Osteoblast (primary cell): ENCODE results near the gene ATP1B2. TPM values are rescaled to one million over a fixed set of nuclear protein-coding genes. Genes with fewer than 3 reads are reported as not detected.

ENCODE experiments used
- DNase-seq: peaks from one replicate; pipeline ENCODE4 v3.0.0; 2011; ENCODE audit warnings: low spot score, mixed read lengths; ENCODE audit not compliant: insufficient read length; ENCODE audit errors: missing footprints
- H2AFZ ChIP-seq: 2 replicates; pipeline ENCODE4 v1.6.0; 2011; ENCODE audit warnings: mild to moderate bottlenecking, low read length
- H3K27ac ChIP-seq: 2 replicates; pipeline ENCODE4 v1.5.1; 2011; ENCODE audit warnings: mild to moderate bottlenecking, low read depth, low read length, moderate library complexity
- H3K27me3 ChIP-seq: 2 replicates; pipeline ENCODE4 v1.6.0; 2012; ENCODE audit warnings: mild to moderate bottlenecking, control low read depth, inconsistent platforms, low read length, moderate library complexity; ENCODE audit not compliant: insufficient read depth
- H3K36me3 ChIP-seq: 2 replicates; pipeline ENCODE4 v1.5.1; 2011; ENCODE audit warnings: mild to moderate bottlenecking, low read length, control low read depth, moderate library complexity; ENCODE audit not compliant: insufficient read depth
- H3K4me1 ChIP-seq: 2 replicates; pipeline ENCODE4 v1.5.1; 2011; ENCODE audit warnings: mild to moderate bottlenecking, low read length, control low read depth, moderate library complexity; ENCODE audit not compliant: insufficient read depth
- H3K4me2 ChIP-seq: 2 replicates; pipeline ENCODE4 v1.6.0; 2011; ENCODE audit warnings: mild to moderate bottlenecking, low read length; ENCODE audit not compliant: insufficient read depth
- H3K4me3 ChIP-seq: fragments of 200-600 bp; sonication (generic); 3 replicates; pipeline ENCODE4 v1.5.1; 2012; ENCODE audit warnings: mild to moderate bottlenecking, low read length, inconsistent platforms; ENCODE audit not compliant: insufficient read depth
- H3K79me2 ChIP-seq: 2 replicates; pipeline ENCODE4 v1.6.0; 2012; ENCODE audit warnings: mild to moderate bottlenecking, low read length, control low read depth, inconsistent platforms; ENCODE audit not compliant: insufficient read depth
- H3K9me3 ChIP-seq: 2 replicates; pipeline ENCODE4 v1.5.1; 2011; ENCODE audit warnings: low read depth, low read length, control low read depth
- H4K20me1 ChIP-seq: 2 replicates; pipeline ENCODE4 v1.6.0; 2012; ENCODE audit warnings: mild to moderate bottlenecking, low read length, control low read depth; ENCODE audit not compliant: insufficient read depth
- total RNA-seq: library from RNA; depleted of rRNA; stranded (reverse); fragments of >200 nt; gene quantifications from 2 replicates; pipeline ENCODE4 v1.2.3, GENCODE V29; 2012
- TF ChIP-seq, protein P1 (sequence below): IDR thresholded peaks from 2 replicates; pipeline ENCODE4 v1.5.1; 2011; ENCODE audit warnings: mild to moderate bottlenecking, low read depth, low read length, moderate library complexity; ENCODE audit errors: extremely low read depth

The ATP1B2 gene
- total RNA-seq, 1 donor = under 0.01 TPM

DNA sequence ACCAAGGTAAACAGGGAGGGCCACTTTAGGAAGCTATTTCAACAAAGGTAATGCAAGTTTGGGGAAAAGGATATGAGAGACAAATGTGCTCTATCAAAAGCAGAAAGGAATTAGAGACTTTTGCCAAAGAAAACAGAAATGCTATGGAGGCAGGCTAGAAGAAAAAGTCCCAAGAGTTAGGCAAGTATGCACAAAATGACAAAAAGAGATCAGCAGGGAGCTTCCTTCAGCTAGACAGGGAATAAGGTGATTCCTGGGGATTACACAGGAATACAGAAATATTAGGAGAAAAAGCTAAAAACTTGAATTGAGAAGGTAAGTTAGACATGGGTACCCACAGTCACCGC is 38.5 kb upstream of the ATP1B2 start:
- Histone ChIP-seq H3K4me3 (peak overlapping the region; percentile 45), H2AFZ (no peak overlapping the region), H3K27ac (peak overlapping the region; percentile 39), H3K4me1 (peaks cover 23% of the 10 kb centered on the region), H4K20me1 (peaks cover 46% of the 10 kb centered on the region), H3K36me3 (peaks cover 22% of the 10 kb centered on the region), H3K27me3 (no peaks in the 10 kb centered on the region), H3K79me2 (peaks cover 68% of the 10 kb centered on the region), H3K9me3 (no peaks in the 10 kb centered on the region), H3K4me2 (peak overlapping the region; percentile 62)
- DNase-seq = peak; percentile 73
- TF ChIP-seq, protein P1, sequence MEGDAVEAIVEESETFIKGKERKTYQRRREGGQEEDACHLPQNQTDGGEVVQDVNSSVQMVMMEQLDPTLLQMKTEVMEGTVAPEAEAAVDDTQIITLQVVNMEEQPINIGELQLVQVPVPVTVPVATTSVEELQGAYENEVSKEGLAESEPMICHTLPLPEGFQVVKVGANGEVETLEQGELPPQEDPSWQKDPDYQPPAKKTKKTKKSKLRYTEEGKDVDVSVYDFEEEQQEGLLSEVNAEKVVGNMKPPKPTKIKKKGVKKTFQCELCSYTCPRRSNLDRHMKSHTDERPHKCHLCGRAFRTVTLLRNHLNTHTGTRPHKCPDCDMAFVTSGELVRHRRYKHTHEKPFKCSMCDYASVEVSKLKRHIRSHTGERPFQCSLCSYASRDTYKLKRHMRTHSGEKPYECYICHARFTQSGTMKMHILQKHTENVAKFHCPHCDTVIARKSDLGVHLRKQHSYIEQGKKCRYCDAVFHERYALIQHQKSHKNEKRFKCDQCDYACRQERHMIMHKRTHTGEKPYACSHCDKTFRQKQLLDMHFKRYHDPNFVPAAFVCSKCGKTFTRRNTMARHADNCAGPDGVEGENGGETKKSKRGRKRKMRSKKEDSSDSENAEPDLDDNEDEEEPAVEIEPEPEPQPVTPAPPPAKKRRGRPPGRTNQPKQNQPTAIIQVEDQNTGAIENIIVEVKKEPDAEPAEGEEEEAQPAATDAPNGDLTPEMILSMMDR = no peak

DNA sequence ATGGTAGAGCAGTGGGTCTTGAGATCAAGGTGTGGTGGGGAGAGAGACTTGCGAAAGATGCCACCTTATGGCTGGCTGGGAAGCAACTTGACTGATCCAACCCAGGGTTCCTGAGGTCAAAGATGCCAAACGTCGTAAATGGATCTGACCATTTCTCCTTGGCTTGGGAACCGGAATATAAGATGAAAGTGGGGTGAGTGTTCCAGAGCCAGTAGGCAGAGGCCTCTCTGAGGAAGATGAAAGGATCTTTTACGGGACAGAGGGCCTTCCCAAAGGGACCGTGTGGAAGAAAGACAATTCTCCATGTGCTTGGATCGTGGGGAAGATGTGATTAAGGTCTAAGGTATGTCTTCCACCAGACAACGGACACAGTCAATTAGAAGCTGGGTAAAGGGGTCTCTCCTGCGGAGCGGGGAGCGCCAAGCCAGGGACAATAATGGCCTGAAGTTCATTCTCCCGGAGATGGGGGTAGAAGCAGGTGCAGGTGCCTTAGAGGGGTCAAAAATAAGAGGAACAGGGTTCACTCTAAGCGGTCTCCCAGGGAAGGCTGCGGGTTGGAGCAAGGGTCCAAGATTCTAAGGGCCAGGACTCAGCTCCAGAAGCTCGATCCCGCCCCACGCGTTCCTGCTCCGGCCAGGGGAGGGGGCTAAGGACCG is 36.8 kb upstream of the ATP1B2 start:
- peak overlapping the region; percentile 26 for H2AFZ ChIP-seq
- DNase-seq = peak; percentile 73
- TF ChIP-seq, protein P1 = no peak
- H3K4me3 ChIP-seq = peak overlapping the region; percentile 92
- H3K27me3 ChIP-seq = no peaks in the 10 kb centered on the region
- peaks cover 17% of the 10 kb centered on the region for H3K36me3 ChIP-seq
- peak overlapping the region; percentile 67 for H3K27ac ChIP-seq
- H3K4me2 ChIP-seq = peak overlapping the region; percentile 80
- peaks cover 23% of the 10 kb centered on the region for H3K4me1 ChIP-seq
- H4K20me1 ChIP-seq = peaks cover 42% of the 10 kb centered on the region
- H3K9me3 ChIP-seq = no peaks in the 10 kb centered on the region
- peaks cover 52% of the 10 kb centered on the region for H3K79me2 ChIP-seq

DNA sequence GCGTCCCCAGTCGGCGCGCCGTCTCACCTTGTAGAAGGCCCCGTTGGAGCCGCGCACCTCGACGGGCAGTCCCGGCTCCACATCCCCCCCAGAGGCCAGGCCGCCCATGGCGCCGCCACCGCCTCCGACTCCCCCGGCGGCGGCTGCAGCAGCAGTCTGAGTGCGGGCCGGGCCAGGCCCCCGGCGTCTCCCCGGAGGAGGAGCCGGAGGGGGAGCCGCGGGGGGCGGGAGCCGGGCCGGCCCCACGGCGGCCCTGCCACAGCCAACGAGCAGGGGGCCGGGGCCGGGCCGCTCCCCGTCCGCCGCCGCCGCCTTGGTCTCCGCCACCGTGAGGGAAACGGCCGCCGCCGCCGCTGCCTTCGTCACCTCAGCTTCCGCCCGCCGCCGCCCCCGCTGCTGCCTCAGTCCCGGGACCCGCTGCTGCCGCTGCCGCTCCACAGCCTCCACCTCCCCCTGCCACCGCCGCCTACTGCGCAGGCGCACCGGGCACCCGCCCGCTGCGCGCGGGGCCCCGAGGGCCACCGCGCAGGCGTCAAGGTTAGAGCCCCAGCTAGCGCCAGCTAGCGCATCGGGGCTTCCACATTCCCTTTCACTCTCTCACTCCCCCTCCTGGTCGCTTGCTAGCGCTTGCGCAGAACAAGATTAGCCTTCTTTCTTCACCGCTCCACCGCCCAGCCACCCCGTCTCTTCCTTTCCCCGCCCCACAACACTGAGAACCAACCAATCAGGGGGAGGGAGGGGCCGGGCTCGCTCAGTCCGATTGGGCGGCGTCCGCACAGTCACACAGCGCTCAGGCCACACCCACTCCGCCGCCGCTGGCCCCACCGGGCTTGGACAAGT is 36.1 kb upstream of the ATP1B2 start, which contains the start of gene FXR2:
TSS of gene FXR2 (minus strand) at position 473 of the 840 bp plus-strand sequence. CDS start at position 108, 365 bp downstream.
- Histone ChIP-seq H3K36me3 (peaks cover 13% of the 10 kb centered on the region), H3K27me3 (no peaks in the 10 kb centered on the region), H2AFZ (peak within 1 kb of the TSS; percentile 96), H3K79me2 (peaks cover 44% of the 10 kb centered on the region), H3K9me3 (no peaks in the 10 kb centered on the region), H4K20me1 (peaks cover 36% of the 10 kb centered on the region), H3K27ac (peak within 1 kb of the TSS; percentile 71), H3K4me1 (peaks cover 23% of the 10 kb centered on the region), H3K4me3 (peak within 1 kb of the TSS; percentile 92), H3K4me2 (peak within 1 kb of the TSS; percentile 94)
- DNase-seq = peak; percentile 100
- TF ChIP-seq, protein P1 = peak; percentile 46

DNA sequence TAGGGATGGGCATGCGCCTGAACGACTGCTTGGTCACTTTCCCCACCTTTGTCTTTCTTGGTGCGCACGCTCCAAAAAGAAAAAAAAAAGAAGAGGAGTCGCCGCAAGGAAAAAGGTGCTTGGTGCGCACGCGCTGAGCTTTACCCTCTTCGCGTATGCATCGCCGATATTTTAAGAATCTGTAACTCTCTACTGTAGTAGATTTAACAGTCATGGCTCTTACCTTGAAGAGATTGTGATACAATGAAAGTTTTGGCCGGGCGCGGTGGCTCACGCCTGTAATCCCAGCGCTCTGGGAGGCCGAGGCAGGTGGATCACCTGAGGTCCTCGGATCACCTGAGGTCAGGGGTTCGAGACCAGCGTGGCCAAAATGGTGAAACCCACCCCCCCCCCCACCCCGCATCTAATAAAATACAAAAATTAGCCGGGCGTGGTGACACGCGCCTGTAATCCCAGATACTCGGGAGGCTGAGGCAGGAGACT is 35.4 kb upstream of the ATP1B2 start:
- Histone ChIP-seq H4K20me1 (peaks cover 32% of the 10 kb centered on the region), H3K4me1 (peaks cover 23% of the 10 kb centered on the region), H3K36me3 (peaks cover 9% of the 10 kb centered on the region), H3K4me3 (peak overlapping the region; percentile 92), H3K9me3 (no peaks in the 10 kb centered on the region), H3K27ac (peak overlapping the region; percentile 71), H3K79me2 (peaks cover 39% of the 10 kb centered on the region), H2AFZ (peak overlapping the region; percentile 96), H3K27me3 (no peaks in the 10 kb centered on the region), H3K4me2 (peak overlapping the region; percentile 94)
- TF ChIP-seq, protein P1 = no peak
- no peak for DNase-seq
